CD14-positive monocyte (primary cell): ENCODE measurements around the gene PPP4R1. TPM values are rescaled to one million over a fixed set of nuclear protein-coding genes. Genes with fewer than 3 reads are reported as not detected.

Experiments
- DNase-seq, 3 donors: peaks; one replicate each; pipeline ENCODE4 v3.0.0-alpha.2; 2011 to 2022
- H2AFZ ChIP-seq: 2 replicates; pipeline ENCODE4 v1.6.0; 2012; ENCODE audit warnings: mild to moderate bottlenecking, low read depth, low read length, inconsistent platforms; ENCODE audit not compliant: insufficient read depth, poor library complexity, severe bottlenecking
- H3K27ac ChIP-seq, 2 donors: 1 replicate in 1 of 2; 2 replicates in 1 of 2; pipeline ENCODE4 v1.5.1; 2012 to 2013; ENCODE audit warnings: low read length in 2 of 2, control low read depth in 1 of 2, inconsistent platforms in 1 of 2, low read depth in 1 of 2, mild to moderate bottlenecking in 1 of 2
- H3K27me3 ChIP-seq, 2 donors: one replicate each; pipeline versions ENCODE4 v1.6.0 to v1.6.1; 2011 to 2013; ENCODE audit warnings: low read length in 2 of 2; ENCODE audit not compliant: control insufficient read depth in 2 of 2, insufficient read depth in 2 of 2
- H3K36me3 ChIP-seq, 2 donors: replicated peaks in 1 of 2; 1 replicate in 1 of 2; 2 replicates in 1 of 2; pipeline versions ENCODE4 v1.5.1 to v1.6.1; 2012 to 2013; ENCODE audit warnings: low read length in 2 of 2, control low read depth in 1 of 2, inconsistent platforms in 1 of 2, mild to moderate bottlenecking in 1 of 2; ENCODE audit not compliant: insufficient read depth in 2 of 2, control insufficient read depth in 1 of 2
- H3K4me1 ChIP-seq, 2 donors: 1 replicate in 1 of 2; 2 replicates in 1 of 2; pipeline versions ENCODE4 v1.5.1 to v1.6.1; 2012 to 2013; ENCODE audit warnings: low read length in 2 of 2, control low read depth in 1 of 2, inconsistent platforms in 1 of 2, mild to moderate bottlenecking in 1 of 2, moderate library complexity in 1 of 2; ENCODE audit not compliant: insufficient read depth in 2 of 2, control insufficient read depth in 1 of 2
- H3K4me2 ChIP-seq: replicated peaks from 2 replicates; pipeline ENCODE3; 2012; ENCODE audit warnings: low read length, moderate library complexity, mild to moderate bottlenecking; ENCODE audit not compliant: poor library complexity, severe bottlenecking; ENCODE audit errors: extremely low read depth
- H3K4me3 ChIP-seq, 3 experiments: fragments of 200-600 bp in 1 of 3; sonication (generic) in 1 of 3; replicated peaks in 1 of 3; 1 replicate in 2 of 3; 2 replicates in 1 of 3; pipeline ENCODE4 v1.5.1; 2011 to 2013; ENCODE audit warnings: low read length in 3 of 3, mild to moderate bottlenecking in 3 of 3, control low read depth in 2 of 3, low read depth in 2 of 3, inconsistent platforms in 1 of 3, moderate library complexity in 1 of 3
- H3K79me2 ChIP-seq: 2 replicates; pipeline ENCODE4 v1.6.0; 2012; ENCODE audit warnings: mild to moderate bottlenecking, control low read depth, inconsistent platforms, low read length, moderate library complexity; ENCODE audit not compliant: insufficient read depth
- H3K9ac ChIP-seq: 2 replicates; pipeline ENCODE4 v1.6.0; 2017; ENCODE audit warnings: low read length, mild to moderate bottlenecking; ENCODE audit not compliant: insufficient read depth, poor library complexity, severe bottlenecking
- H3K9me3 ChIP-seq, 2 donors: replicated peaks in 1 of 2; 1 replicate in 1 of 2; 2 replicates in 1 of 2; pipeline versions ENCODE4 v1.5.1 to v1.6.1; 2012 to 2013; ENCODE audit warnings: low read length in 2 of 2, control low read depth in 1 of 2; ENCODE audit not compliant: control insufficient read depth in 1 of 2, insufficient read depth in 1 of 2
- H4K20me1 ChIP-seq: 2 replicates; pipeline ENCODE4 v1.6.0; 2012; ENCODE audit warnings: mild to moderate bottlenecking, low read length, control low read depth, moderate library complexity; ENCODE audit not compliant: insufficient read depth
- H3K27ac Mint-ChIP-seq, 7 donors: one replicate each; pipeline ENCODE4 v1.8.0; 2020; ENCODE audit warnings: mild to moderate bottlenecking in 7 of 7, mixed read lengths in 7 of 7, moderate library complexity in 6 of 7, inconsistent platforms in 2 of 7
- H3K27me3 Mint-ChIP-seq, 3 donors: one replicate each; pipeline ENCODE4 v1.8.0; 2021 to 2022; ENCODE audit warnings: low read depth in 3 of 3, mild to moderate bottlenecking in 3 of 3, mixed read lengths in 3 of 3, moderate library complexity in 3 of 3, inconsistent platforms in 1 of 3
- H3K36me3 Mint-ChIP-seq, 2 donors: one replicate each; pipeline ENCODE4 v1.8.0; 2020; ENCODE audit warnings: mixed read lengths in 2 of 2, inconsistent platforms in 1 of 2, mild to moderate bottlenecking in 1 of 2
- H3K4me1 Mint-ChIP-seq: one replicate; pipeline ENCODE4 v1.8.0; 2020; ENCODE audit warnings: mild to moderate bottlenecking, mixed read lengths
- H3K4me3 Mint-ChIP-seq, 2 donors: one replicate each; pipeline ENCODE4 v1.8.0; 2020; ENCODE audit warnings: mild to moderate bottlenecking in 2 of 2, mixed read lengths in 2 of 2, moderate library complexity in 1 of 2
- H3K9me3 Mint-ChIP-seq, 7 donors: one replicate each; pipeline ENCODE4 v1.8.0; 2020 to 2022; ENCODE audit warnings: mixed read lengths in 7 of 7, mild to moderate bottlenecking in 6 of 7, moderate library complexity in 6 of 7, inconsistent platforms in 2 of 7
- CTCF ChIP-seq: fragments of 200-600 bp; IDR thresholded peaks from one replicate; pipeline ENCODE4 v1.8.0; 2022; ENCODE audit warnings: antibody characterized with exemption, mild to moderate bottlenecking
- WGBS: methylation state at CpG from one replicate; pipeline ENCODE4 v1.1.5; 2013; ENCODE audit warnings: missing lambda C conversion rate; ENCODE audit not compliant: insufficient coverage; 5-methylcytosine and 5-hydroxymethylcytosine counted together
- intact Hi-C, 2 donors: fragments of 100-400 bp; cut with micrococcal nuclease; formaldehyde crosslinking; loops; one replicate each; pipeline versions ENCODE4 v1.15.0 to v1.15.1; 2023
- polyA plus RNA-seq, 3 donors: library from polyadenylated mRNA; depleted of rRNA in 1 of 3; unstranded in 2 of 3; stranded (reverse) in 1 of 3; fragments of 300-500 nt in 2 of 3; fragments of >200 nt in 1 of 3; fragmentation: Illumina TruSeq in 2 of 3; gene quantifications; 1 replicate in 2 of 3; 2 replicates in 1 of 3; pipeline ENCODE4 v1.2.3, GENCODE V29; 2012 to 2021

PPP4R1 gene
- polyA plus RNA-seq, 3 donors: 22.0 to 45.3 (median 24.6) TPM

- TF ChIP-seq CTCF: no peak
- Mint-ChIP-seq H3K4me1 (no peaks in the 10 kb centered on the region), H3K4me3 (no peak overlapping the region), H3K36me3 (peaks cover 51 to 61% of the 10 kb centered on the region in 2 donors), H3K9me3 (peaks cover 3 to 9% (median 7%) of the 10 kb centered on the region in 7 donors), H3K27ac (peak overlapping the region in 1 of 7 donors; percentile 37), H3K27me3 (peaks cover 0 to 2% (median 0%) of the 10 kb centered on the region in 3 donors)
- WGBS: 100% methylated on average over 4 of the region's 6 CpGs
- Histone ChIP-seq H3K9ac (no peak overlapping the region), H3K4me1 (no peaks in the 10 kb centered on the region), H2AFZ (no peak overlapping the region), H3K27me3 (no peaks in the 10 kb centered on the region), H3K4me3 (no peak overlapping the region), H3K27ac (no peak overlapping the region), H3K79me2 (peaks cover 3% of the 10 kb centered on the region), H3K36me3 (peaks cover 45 to 75% of the 10 kb centered on the region in 2 donors), H3K9me3 (peaks cover 2% of the 10 kb centered on the region in 2 donors), H4K20me1 (no peaks in the 10 kb centered on the region), H3K4me2 (no peak overlapping the region)
- intact Hi-C loops: no loop called here
- DNase-seq: no peak
These were observed 91.4 kb downstream of the PPP4R1 start for GRCh38 chr18:9522952-9523351.

GRCh38 chr18:9521770-9522169 lies 92.6 kb downstream of the PPP4R1 start:
- H3K4me2 ChIP-seq: no peak overlapping the region
- no peak overlapping the region for H3K4me3 ChIP-seq
- no peaks in the 10 kb centered on the region for H3K9me3 ChIP-seq
- Mint-ChIP-seq H3K9me3 (peaks cover 0 to under 1% (median 0%) of the 10 kb centered on the region in 7 donors), H3K4me1 (no peaks in the 10 kb centered on the region), H3K36me3 (peaks cover 48 to 61% of the 10 kb centered on the region in 2 donors), H3K27ac (no peak overlapping the region), H3K27me3 (peaks cover 0 to 2% (median 0%) of the 10 kb centered on the region in 3 donors), H3K4me3 (no peak overlapping the region)
- no peaks in the 10 kb centered on the region for H4K20me1 ChIP-seq
- intact Hi-C loops: no loop called here
- peaks cover 47 to 75% of the 10 kb centered on the region in 2 donors for H3K36me3 ChIP-seq
- TF ChIP-seq CTCF: no peak
- DNase-seq: no peak
- H3K79me2 ChIP-seq: peaks cover 3% of the 10 kb centered on the region
- no peaks in the 10 kb centered on the region for H3K27me3 ChIP-seq
- no peaks in the 10 kb centered on the region for H3K4me1 ChIP-seq
- no peak overlapping the region for H3K27ac ChIP-seq
- WGBS: 94% methylated on average over 5 of the region's 7 CpGs
- H3K9ac ChIP-seq: no peak overlapping the region
- H2AFZ ChIP-seq: no peak overlapping the region
